NCI-H1436 treated with DMSO at 0.1 percent for 48 hours (cell line): ENCODE data around the gene PPP2R2D.

Source experiments
- DNase-seq: peaks from one replicate; lab custom pipeline; 2025; lab: John Stamatoyannopoulos, UW

Gene PPP2R2D

DNA sequence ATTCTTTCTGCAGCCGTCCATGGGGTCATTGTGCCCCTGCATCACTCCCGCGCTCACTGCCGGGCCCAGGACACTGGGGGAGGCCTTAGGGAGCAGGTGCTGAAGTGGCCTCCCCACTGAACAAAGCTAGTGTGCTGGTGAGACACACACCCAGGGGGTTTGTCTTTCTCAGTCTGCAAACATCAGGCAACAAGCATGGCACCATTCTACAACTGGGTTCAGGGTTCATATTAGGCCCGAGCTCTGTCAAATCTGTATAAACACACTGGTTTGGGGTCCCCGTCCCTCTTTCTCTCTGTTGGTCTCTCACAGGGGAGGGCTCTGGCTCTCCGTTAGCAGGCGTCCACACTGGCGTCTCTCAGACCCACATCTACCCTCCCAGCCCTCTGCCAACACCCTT is 11.1 kb upstream of the PPP2R2D start:
- DNase-seq, result no peak

DNA sequence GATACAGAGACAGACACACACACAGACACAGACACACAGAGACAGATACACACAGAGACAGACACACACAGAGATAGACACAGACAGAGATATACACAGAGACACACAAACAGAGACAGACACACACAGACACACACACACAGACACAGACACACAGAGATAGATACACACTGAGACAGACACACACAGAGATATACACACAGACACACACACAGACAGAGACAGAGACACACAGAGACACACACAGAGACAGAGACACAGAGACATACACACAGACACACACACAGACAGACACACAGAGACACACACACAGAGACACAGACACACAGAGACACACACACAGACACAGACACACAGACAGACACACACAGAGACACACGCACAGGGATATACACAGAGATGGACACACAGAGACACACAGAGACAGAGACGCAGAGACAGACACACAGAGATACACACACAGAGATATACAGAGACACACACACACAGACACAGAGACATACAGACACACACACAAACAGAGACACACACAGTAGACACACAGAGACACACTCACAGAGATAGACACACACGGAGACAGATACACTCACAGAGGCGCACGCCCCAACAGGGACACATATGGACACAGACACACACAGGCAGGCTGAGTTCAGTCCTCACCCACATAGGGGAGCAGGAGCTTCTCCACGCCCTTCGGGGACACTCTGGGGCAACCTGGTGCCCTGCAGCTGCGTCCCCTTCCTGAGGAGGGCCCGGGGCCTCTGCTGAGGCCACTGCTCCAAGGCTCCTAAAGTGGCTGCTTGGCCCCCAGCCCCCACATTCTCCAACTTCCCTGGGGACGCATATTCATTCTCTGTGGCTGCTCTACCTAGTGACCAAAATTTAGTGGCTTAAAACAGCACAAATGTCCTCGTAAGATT is 10.3 kb upstream of the PPP2R2D start:
- no peak for DNase-seq

DNA sequence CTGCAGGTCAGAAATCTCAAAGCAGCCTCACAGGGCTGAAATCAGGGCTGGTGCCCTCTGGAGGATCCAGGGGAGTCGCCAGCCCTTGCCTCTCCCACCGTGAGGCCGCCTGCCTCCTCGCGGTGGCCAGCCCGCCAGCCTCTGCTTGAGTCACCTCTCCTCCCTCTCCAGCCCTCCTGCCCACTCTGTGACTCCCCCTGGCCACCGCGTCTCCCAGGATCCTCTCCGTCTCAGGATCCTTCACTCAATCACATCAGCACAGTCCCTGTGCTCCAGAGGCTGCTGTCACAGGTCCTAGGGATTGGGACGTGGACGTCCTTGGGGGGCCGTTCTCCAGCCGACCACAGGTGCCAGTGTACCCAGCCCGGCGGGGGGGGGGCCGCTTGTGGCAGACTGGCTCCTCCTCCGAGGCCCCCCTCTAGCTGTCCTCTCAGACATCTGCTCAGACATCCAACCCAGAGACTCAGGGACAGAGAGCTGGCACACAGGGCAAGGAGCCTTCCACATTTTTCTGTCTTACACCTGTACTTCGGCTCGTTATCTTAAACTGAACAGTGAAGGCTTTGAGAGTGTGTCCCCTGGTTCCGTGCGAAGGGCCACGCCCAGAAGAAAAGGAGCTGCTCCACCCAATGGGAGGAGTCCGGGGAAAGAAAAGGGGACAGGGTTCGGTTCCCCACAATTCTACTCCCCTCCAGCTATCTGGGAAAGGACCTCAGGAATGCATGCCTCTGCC is 9.4 kb upstream of the PPP2R2D start:
- DNase-seq, result no peak

DNA sequence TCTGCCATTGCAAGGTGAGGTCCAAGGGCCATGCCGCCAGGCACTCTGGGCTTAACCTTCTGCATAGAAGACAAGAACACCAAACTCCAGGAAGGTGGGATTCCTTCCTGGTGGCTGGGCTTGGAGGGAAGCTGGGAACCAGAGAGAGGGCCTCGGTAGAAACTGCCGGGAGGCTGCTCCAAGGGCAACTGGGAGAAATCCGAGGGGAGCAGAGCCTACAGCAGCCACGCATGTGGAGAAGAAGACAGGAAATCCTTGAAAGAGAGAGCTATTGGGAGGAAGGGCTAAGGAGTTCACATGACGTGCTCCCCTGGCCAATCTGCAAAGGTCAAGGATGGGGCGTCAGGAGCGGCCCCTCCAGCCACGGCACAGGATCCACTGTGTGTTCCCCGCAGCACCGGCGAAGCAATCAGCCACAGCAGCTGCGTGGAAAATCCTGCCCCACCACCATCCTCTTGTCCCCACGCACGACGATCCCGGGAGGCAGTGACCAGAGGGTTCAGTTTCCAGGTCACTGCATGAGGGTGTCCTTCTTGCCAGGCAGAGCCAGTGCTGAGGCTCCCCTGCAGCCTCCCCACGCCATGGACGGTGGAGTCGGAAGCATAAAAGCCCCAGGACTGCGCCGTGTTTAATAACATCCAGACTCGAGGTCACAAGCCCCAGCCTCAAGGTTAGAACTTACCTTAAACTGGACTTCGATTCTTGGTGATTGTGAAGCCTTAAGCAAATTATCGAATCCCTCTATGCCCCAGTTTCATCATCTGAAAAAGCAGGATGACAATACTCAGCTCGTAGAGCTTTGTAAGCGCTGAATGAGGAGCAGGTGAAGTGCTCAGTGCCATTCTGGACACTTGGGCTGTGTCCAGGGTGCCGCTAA is 8.6 kb upstream of the PPP2R2D start:
- DNase-seq, result no peak

DNA sequence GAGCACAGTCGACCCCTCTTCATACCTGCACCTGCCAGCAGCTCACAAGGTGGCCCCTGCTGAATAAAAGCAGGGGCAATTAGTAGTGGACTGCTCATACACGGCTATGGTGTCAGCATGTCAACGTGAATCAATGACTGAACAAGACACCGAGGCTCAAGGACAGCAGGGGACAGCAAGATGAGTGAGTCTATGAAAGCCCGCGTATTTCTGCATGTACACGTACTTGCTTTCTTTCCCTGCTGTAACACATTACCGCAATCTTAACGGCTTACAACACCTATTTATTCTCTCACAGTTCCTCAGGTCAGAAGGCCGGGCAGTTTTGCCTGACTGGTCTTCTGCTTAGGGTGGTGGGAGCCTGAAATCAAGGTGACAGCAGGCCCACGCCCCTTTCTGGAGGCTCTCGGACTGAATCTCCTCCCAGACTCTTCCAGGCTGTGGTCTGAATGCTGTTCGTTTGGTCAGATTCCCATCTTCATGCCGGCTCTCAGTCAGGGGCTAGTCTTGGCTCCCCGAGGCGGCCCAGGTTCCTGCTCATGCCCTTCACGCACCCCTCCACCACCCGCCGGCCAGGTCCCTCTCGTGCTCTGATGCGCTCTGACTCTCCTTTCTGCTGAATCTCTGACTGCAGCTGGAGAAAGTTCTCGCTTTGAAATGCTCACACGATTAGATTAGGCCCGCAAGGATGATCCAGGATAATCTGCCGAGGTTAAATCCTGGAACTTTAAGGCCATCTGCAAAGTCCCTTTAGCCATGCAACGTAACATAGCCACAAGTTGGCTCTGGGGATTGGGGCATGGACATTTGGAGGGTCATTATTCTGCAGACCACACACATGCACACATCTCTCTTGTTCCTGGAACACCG is 7.8 kb upstream of the PPP2R2D start:
- no peak for DNase-seq

DNA sequence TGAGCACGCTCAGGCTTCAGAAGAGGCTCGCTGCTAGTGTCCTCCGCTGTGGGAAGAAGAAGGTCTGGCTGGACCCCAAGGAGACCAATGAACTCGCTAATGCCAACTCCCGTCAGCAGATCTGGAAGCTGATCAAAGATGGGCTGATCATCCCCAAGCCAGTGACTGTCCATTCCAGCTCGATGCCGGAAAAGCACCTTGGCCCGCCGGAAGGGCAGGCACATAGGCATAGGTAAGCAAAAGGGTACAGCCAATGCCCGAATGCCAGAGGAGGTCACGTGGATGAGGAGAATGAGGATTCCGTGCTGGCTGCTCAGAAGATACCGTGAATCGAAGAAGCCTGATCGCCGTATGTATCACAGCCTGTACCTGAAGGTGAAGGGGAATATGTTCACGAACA is 5.7 kb upstream of the PPP2R2D start:
- no peak for DNase-seq

DNA sequence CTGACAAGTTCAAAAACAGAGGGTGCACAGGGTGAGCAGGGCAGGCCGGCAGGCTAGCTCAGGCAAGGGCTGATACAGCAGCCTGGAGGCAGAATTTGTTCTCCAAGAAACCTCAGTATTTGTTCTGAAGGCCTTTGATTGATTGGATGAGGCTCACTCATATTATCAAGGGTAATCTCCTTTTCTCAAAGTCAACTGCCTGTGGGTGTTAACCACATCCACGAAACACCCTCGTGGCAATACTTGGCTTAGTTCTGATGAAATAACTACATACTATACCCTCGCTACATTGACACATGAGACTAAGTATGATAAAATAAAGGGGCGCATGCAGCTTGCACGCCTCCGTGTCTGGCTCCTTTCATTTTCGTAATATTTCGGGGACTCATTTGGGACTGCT is 4.4 kb upstream of the PPP2R2D start:
- no peak for DNase-seq

DNA sequence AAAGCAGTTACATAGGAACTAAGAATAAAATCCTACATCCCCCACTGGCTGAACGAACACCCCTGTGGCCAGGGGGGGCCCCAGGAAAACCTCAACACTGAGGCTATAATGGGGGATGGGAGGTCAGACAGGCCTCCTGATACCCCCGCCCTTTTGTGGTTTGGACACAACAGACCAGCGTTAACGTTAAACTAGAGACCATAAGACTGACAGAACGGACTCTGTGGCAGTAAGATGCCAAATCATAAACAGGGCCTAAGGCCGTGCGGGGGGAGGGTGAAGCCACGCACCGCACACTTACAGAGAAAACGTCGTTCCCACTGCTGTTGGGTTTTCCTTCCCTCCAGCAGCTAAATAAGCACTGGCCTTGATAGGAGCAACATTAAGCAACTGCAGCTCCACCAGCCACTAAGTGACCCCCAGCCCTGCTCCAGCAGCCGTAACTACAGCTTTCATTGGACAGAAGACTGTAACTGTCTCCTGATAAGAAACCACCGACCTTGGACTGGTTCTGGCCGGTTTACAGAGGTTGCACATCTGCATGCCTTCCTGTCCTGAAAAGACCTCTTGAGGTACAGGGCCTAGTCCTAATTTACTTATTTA is 3.4 kb upstream of the PPP2R2D start:
- no peak for DNase-seq

DNA sequence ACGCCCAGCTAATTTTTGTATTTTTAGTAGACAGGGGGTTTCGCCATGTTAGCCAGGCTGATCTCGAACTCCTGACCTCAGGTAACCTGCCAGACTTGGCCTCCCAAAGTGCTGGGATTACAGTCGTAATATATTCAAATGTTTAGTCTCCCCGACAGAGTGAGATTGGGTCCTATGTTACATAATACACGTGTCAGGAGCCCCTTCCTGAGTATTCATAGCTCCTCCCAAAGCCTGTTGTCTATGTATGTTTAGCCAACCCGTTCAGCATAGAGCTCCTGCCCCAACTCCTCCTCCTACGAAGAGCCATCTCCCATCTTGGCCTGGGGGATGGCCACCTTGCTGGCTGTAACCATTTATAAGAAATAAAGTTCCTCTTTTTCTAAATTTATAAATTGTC is 2.7 kb upstream of the PPP2R2D start:
- DNase-seq, result no peak

DNA sequence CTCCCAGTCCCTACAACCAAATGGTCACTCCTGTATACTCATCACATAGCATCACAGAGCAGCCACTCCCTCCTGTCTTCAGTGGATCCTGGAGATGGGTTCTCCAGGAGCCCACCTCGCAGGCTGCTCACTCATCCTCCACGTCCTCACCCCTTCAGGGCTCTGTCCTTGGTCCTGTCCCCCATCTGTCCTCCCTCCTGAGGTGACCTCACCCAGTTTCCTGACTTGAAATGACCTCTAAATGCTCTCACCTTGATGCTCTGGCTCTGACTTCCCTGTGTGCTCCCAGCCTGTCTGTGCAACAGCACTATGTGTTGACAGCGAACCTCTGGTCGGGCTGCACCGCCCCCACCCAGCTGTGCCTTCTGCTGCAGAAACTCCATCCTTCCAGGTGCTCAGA is 2.1 kb upstream of the PPP2R2D start:
- DNase-seq, result no peak

DNA sequence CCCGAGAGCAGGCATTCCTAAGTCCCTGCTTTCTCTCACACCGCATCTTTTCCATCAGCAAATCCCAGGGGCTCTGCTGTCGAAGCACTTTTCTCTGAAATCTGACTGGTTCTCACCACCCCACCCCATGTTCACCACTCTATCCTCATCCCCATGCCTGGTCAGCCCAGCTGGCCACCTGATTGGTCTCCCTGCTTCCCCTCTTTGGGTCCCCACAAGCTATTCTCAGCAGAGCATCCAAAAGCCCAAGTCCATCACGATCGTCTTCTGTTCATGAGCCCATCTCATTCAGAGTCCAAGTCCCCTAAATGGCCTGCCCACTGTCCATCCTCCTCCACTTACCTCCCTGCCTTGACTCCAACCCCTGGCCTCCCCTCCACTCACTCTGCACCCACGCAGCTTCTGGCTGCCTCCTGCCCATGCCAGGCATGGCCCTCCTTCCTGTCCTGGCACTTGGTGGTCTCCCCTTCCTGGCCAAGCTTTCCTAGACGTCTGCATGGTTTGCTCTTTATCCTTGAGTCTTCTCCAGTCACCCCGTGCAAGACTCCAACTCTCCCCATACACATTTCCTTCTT is 1.6 kb upstream of the PPP2R2D start:
- no peak for DNase-seq

DNA sequence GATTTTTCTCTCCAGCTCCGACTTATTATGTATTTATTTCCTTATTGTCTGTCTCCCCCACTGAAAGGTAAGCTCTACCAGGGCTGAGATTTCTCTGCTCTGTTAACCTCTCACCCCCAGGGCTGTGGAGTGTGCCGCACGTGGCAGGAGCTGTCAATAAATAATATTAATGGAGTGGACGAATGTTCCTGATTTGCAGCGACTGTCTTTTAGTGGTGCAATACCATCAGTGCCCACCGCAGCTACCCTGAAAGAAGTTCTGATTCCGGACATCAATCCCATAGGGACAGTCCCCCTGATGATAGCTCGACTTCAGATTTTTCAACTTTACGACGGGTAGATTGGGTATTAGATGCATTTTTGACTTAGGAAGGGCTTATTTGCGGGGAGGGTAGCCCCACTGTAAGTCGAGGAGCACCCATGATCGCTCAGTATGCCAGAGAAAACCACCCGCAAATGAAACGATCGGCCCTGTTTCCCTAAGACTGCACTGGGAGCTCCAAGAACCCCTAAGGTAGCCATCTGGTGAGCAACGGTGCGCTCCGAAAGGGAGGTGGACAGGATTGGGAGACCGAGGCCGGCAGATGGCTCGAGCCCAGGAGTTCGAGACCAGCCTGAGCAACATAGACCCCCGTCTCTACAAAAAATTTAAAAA is 986 bp upstream of the PPP2R2D start:
- DNase-seq, result no peak

DNA sequence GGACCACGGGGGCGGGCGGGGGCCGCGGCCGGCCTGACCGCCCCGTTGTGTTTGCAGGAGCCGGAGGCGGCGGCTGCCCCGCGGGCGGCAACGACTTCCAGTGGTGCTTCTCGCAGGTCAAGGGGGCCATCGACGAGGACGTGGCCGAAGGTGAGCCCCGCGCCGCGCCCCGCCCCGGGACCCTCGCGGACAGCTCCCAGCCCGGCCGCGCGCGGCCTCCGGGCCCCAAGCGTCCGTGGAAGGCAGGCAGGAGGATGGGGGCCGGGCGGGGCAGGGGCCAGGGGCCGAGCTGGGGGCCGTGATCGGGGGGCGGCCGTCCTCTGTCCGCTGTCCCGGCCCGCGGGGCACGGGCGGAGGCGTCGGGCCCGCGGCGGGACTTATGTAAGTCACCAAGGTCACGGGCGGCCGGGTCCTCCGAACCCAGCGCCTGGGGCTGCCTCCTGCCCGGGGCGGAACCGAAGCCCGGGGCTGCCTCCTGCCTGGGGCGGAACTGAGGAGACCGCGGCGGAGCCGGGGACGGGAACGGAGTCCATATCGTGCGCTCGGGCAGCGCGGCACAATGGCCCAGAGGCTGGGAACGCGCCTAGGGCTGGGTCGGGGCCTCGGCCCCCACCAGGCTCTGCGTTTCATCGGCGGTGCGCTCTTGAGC is 497 bp downstream of the PPP2R2D start:
- no peak for DNase-seq

DNA sequence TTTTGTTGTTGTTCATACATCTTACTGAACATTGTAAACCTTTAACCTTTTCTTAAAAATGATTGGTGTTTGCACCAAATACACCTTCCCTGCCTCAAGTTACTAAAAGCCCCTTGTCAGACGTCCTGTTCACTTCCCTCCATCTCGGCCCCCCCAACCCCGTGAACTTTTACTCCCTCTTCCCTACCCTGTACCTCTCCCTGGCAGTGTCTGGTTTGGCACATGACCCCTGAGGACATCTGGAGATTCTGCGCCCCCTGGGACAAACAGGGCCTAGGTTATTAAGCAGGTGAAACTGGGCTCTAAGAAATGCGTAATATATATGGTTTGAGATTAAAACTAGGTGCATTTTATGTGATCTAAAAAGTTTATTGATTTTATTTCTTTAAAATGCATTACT is 1.4 kb downstream of the PPP2R2D start:
- no peak for DNase-seq

DNA sequence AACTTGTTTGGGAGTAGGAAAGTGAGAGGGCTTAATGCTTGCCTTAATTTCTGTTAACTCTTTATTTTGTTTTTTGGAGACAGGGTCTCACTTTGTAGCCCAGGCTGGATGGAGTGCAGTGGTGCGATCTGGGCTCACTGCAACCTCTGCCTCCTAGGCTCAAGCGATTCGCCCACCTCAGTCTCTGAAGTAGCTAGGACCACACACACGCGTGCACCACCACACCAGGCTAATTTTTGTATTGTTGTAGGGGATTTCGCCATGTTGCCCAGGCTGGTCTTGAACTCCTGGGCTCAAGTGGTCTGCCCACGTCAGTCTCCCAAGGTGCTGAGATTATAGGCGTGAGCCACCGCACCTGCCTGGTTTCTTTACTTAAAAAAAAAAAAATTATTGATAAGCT is 1.9 kb downstream of the PPP2R2D start:
- no peak for DNase-seq

DNA sequence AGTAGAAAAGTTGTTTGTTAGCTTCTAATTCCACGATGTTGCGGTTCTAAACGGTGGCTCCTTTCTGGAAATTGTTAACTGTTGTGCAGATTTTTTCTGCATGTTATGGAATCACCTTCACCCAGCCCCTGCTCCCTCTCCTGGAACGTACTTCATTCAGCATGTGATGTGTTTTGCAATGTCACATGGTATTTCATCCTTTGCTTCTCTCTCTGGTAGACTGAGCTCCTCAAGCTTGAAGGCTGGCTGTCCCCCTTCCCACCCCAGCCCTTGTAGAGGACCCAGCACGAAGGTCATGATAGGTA is 4.4 kb downstream of the PPP2R2D start:
- DNase-seq, result no peak

DNA sequence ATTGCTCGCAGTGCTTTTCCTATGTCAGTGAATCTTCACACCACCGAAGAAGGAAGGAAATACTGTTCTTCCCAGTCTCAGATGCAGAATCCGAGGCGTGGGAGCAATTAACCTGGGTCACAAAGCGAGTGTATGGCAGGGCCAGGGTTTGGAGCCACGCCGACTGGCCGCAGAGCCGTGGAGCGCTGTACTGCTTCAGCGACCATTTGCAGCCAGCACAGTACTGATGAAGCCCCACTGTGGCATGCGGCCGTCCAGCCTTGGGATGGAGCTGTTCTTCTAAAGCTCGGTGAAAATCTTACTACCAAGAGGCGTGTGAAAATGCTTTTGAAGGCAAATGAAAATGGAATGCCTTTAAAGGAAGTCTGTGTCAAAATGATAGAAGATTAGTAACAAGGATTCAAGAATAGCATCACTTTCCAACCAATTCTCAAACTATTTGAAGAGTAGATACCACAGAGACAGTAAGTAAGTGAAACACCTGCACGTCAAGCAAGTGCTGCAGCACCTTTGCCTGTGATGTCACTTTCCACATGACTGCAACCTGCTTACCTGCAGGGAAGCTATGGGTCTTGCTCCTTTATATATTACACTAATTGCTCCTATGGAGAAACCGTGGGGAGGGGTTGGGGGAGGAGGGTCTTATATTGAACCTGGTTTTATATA is 4.9 kb downstream of the PPP2R2D start:
- no peak for DNase-seq

DNA sequence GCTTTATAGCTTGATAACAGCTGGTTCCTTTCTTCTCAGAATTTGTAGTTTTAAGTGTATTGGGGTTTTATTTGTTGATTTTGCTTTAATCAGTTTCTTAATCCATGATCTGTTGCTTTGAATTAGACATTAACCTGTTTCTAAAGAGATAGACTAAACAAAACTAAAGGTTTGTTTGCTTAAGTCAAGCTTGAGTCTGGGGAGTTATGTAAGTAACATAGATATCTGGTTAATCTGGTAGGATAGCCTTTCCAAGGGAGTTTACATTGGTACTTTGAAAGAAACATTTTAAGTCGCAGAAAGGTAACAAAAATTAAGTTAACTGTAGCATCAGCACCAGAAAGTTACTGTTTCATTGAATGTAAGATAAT is 5.4 kb downstream of the PPP2R2D start:
- DNase-seq, result no peak

DNA sequence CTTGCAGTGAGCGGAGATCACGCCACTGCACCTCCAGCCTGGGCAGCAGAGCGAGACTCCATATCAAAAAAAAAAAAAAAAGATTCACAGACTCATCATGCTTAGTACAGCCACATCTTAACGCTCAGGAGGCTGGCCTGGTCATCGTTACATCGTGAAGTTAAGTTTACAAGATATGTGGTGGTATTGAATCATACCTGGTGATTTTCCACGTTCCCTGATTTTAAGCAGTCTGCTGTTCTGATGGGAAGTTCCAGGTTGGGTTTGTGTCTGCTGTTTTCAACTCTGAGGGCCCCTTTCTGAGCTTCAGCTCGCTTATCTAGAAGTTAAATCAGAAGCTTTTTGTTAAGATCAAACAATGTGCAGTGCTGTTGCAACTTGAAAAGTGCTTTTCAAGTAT is 6.9 kb downstream of the PPP2R2D start:
- DNase-seq, result no peak
